Lower leg skin (tissue), 3 donors: ENCODE data around the gene NRXN3.

ENCODE experiments used
- POLR2A ChIP-seq, 2 donors: fragments of 450-650 bp; IDR thresholded peaks; one replicate each; pipeline ENCODE4 v1.6.1; 2016 to 2017; ENCODE audit warnings: antibody characterized with exemption in 2 of 2, mild to moderate bottlenecking in 1 of 2, moderate library complexity in 1 of 2
- TF ChIP-seq, protein P1 (sequence below), 3 donors: fragments of 450-650 bp; IDR thresholded peaks; one replicate each; pipeline ENCODE4 v1.5.1; 2016; ENCODE audit warnings: antibody characterized with exemption in 3 of 3, mild to moderate bottlenecking in 3 of 3, moderate library complexity in 2 of 3

- TF ChIP-seq, protein P1, sequence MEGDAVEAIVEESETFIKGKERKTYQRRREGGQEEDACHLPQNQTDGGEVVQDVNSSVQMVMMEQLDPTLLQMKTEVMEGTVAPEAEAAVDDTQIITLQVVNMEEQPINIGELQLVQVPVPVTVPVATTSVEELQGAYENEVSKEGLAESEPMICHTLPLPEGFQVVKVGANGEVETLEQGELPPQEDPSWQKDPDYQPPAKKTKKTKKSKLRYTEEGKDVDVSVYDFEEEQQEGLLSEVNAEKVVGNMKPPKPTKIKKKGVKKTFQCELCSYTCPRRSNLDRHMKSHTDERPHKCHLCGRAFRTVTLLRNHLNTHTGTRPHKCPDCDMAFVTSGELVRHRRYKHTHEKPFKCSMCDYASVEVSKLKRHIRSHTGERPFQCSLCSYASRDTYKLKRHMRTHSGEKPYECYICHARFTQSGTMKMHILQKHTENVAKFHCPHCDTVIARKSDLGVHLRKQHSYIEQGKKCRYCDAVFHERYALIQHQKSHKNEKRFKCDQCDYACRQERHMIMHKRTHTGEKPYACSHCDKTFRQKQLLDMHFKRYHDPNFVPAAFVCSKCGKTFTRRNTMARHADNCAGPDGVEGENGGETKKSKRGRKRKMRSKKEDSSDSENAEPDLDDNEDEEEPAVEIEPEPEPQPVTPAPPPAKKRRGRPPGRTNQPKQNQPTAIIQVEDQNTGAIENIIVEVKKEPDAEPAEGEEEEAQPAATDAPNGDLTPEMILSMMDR (IDR thresholded peaks at IDR 0.05), result no peak
- no peak for TF ChIP-seq POLR2A (IDR thresholded peaks at IDR 0.05)
These were observed 531.1 kb downstream of the NRXN3 start for GRCh38 chr14:78701246-78701645.
